GM23248 (cell line): ENCODE data around the gene SEMA6A.

Experiments used
- EZH2 ChIP-seq: fragments of 200-600 bp; sonication (generic); IDR thresholded peaks from 2 replicates; pipeline ENCODE4 v1.6.1; 2018; ENCODE audit warnings: antibody characterized with exemption, mild to moderate bottlenecking; ENCODE audit not compliant: insufficient read depth, poor library complexity, severe bottlenecking
- EZH2phosphoT487 ChIP-seq: fragments of 200-600 bp; sonication (generic); IDR thresholded peaks from 2 replicates; pipeline ENCODE4 v1.6.1; 2018; ENCODE audit warnings: antibody characterized with exemption, moderate library complexity, mild to moderate bottlenecking, low read depth; ENCODE audit not compliant: insufficient read depth

DNA sequence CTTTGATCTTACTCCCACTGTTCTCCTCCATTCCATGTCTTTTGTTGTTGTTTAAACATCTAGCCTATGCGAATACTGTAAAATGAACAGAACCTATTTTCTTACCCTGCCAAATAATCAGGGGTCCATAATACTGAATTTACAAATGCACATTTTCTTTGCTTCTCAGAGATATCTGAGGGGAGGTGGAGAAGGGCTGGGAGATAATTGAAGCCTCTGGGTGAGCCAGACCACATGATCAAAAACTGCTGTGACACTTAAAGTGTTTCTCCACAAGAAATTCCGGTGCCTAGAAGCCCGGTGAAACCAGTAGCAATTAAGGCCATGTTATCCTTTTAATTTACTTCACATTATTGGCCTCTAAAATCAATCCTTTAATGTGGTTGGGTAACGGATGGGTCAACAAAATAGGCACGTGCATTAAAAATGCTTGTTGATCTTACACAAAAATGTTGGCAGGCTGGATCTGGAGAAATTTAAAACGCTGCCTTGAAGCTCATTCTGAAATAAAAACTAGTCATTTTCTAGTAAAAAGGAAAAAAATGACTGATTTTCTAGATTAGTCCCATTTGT, 10.8 kb downstream of the SEMA6A start:
- TF ChIP-seq EZH2 (no peak), EZH2phosphoT487 (no peak)
